Activated CD4-positive, alpha-beta memory T cell treated with anti-CD3 and anti-CD28 coated beads for 36 hours (primary cell): ENCODE data around the gene FZD8. TPM values are rescaled to one million over a fixed set of nuclear protein-coding genes. Genes with fewer than 3 reads are reported as not detected.

Source experiments
- CTCF ChIA-PET: fragments of 350-600 bp; sonication (Branson Sonifier 250); formaldehyde crosslinking; loops from one replicate; lab custom pipeline; 2021; ENCODE audit warnings: antibody characterized with exemption, inconsistent platforms; lab: Charles Lee
- POLR2A ChIA-PET: fragments of 350-600 bp; sonication (Branson Sonifier 250); formaldehyde crosslinking; loops from one replicate; lab custom pipeline; 2021; ENCODE audit warnings: antibody characterized with exemption; lab: Charles Lee
- DNase-seq: peaks from one replicate; pipeline ENCODE4 v3.0.0-alpha.2; 2020
- H3K27ac Mint-ChIP-seq: one replicate; pipeline ENCODE4 v1.8.0; 2021; ENCODE audit warnings: mixed read lengths
- H3K27me3 Mint-ChIP-seq: one replicate; pipeline ENCODE4 v1.8.0; 2021; ENCODE audit warnings: mixed read lengths
- H3K36me3 Mint-ChIP-seq: one replicate; pipeline ENCODE4 v1.8.0; 2021; ENCODE audit warnings: mixed read lengths
- H3K4me1 Mint-ChIP-seq: one replicate; pipeline ENCODE4 v1.8.0; 2021; ENCODE audit warnings: low read depth, mixed read lengths
- H3K4me3 Mint-ChIP-seq: one replicate; pipeline ENCODE4 v1.8.0; 2021; ENCODE audit warnings: mild to moderate bottlenecking, mixed read lengths
- H3K9me3 Mint-ChIP-seq: one replicate; pipeline ENCODE4 v1.8.0; 2021; ENCODE audit warnings: mixed read lengths
- intact Hi-C: fragments of 100-400 bp; cut with micrococcal nuclease; formaldehyde crosslinking; loops from one replicate; pipeline ENCODE4 v1.15.1; 2023
- total RNA-seq, 2 experiments: library from RNA; stranded (reverse); gene quantifications; one replicate each; pipeline ENCODE4 v1.2.3, GENCODE V29; 2021

The FZD8 gene
- total RNA-seq, 2 experiments from 2014 or later: 0.31 to 0.45 TPM

DNA sequence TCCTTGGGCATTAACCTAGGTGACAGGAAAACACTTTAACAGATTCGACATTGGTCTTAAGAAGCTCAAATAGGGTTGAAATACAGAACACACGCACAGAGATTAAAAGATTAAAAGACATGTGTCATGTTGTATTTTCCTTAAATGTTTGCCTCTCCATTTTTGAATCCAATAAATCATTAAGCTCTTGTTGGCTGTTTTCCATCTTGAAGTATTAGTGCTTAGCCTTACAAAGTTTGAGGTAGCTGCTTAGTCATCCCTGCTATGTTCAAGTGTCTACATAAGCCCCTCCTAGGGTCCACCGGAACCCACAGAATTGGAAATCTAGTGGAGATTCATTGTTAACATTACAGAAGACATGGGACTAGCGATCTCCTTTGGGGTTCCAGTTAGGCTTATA lies 49.7 kb downstream of the FZD8 start:
- CTCF ChIA-PET: no interaction called here

DNA sequence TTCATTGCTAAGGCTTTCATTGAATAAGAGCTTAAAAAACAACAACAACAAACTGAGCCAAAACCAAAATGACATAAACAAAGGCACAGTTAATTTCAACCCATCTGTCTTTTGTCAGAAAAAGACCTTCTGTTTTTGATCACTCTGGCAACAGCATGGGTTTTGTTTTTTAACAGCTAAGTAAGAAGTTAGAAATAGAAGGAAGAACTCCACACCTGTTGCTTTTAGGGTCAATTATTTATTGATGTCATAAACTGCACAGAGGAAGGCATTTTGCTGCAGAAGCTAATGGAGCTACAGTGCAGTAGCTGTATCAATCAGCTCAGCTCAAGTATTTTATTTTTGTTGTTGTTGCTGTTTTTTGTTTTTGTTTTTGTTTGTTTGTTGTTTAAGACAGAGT lies 53.3 kb downstream of the FZD8 start:
- ChIA-PET POLR2A (no interaction called here), CTCF (interaction anchor here (0.6 to 1.2 kb wide), 2 partner anchors 26 to 97 kb away, joined by 3 read pairs; no protein-coding TSS in a partner anchor)
- Mint-ChIP-seq H3K27ac (no peak overlapping the region), H3K36me3 (peaks cover 2% of the 10 kb centered on the region), H3K9me3 (peaks cover 9% of the 10 kb centered on the region), H3K4me3 (no peak overlapping the region), H3K4me1 (no peaks in the 10 kb centered on the region), H3K27me3 (peaks cover 15% of the 10 kb centered on the region)
- DNase-seq: no peak
- intact Hi-C loops: no loop called here

More for the DNA sequence above, 49.7 kb downstream of the FZD8 start:
- peaks cover 13% of the 10 kb centered on the region for H3K9me3 Mint-ChIP-seq
- POLR2A ChIA-PET: no interaction called here
- no peak overlapping the region for H3K27ac Mint-ChIP-seq
- no peak overlapping the region for H3K4me3 Mint-ChIP-seq
- no peaks in the 10 kb centered on the region for H3K4me1 Mint-ChIP-seq
- H3K36me3 Mint-ChIP-seq: peaks cover 2% of the 10 kb centered on the region
- intact Hi-C loops: no loop called here
- H3K27me3 Mint-ChIP-seq: peaks cover 9% of the 10 kb centered on the region
- DNase-seq: no peak

Other genes starting within 250 kb of the FZD8 start
- not detected for gene GJD4, start 37.0 kb downstream of the FZD8 start, total RNA-seq